HepG2 (cell line): Measurements from ENCODE around the gene C20orf96. TPM values are rescaled to one million over a fixed set of nuclear protein-coding genes. Genes with fewer than 3 reads are reported as not detected.

Source experiments
- BATF2 ChIP-seq: sonication (generic); formaldehyde crosslinking; IDR thresholded peaks from 2 replicates; pipeline ENCODE4 v1.8.0; 2022; ENCODE audit warnings: mild to moderate bottlenecking, missing genetic modification reagents, moderate library complexity
- CC2D1A ChIP-seq: sonication (generic); formaldehyde crosslinking; IDR thresholded peaks from 2 replicates; pipeline ENCODE4 v1.8.1; 2023; ENCODE audit warnings: mild to moderate bottlenecking, missing genetic modification reagents
- CERS6 ChIP-seq: sonication (generic); formaldehyde crosslinking; IDR thresholded peaks from 2 replicates; pipeline ENCODE4 v1.5.0; 2020; ENCODE audit warnings: missing genetic modification reagents
- CSRNP1 ChIP-seq: sonication (generic); formaldehyde crosslinking; IDR thresholded peaks from 2 replicates; pipeline ENCODE4 v1.8.1; 2023; ENCODE audit warnings: mild to moderate bottlenecking, missing genetic modification reagents
- FIP1L1 ChIP-seq: fragments of 200-400 bp; formaldehyde crosslinking; IDR thresholded peaks from 2 replicates; pipeline ENCODE4 v1.6.1; 2018; ENCODE audit warnings: low read depth, mild to moderate bottlenecking, low read length, moderate library complexity, borderline replicate concordance; ENCODE audit not compliant: insufficient read depth
- HIC2 ChIP-seq: sonication (generic); formaldehyde crosslinking; IDR thresholded peaks from 2 replicates; pipeline ENCODE4 v1.9.0; 2022; ENCODE audit warnings: low read depth, missing genetic modification reagents
- HNRNPL ChIP-seq: fragments of 200-400 bp; formaldehyde crosslinking; IDR thresholded peaks from 2 replicates; pipeline ENCODE4 v1.6.1; 2017; ENCODE audit warnings: mild to moderate bottlenecking, low read depth, low read length
- HOXA7 ChIP-seq: sonication (generic); formaldehyde crosslinking; IDR thresholded peaks from 2 replicates; pipeline ENCODE4 v1.8.1; 2022; ENCODE audit warnings: mild to moderate bottlenecking, missing genetic modification reagents, moderate library complexity
- LBX2 ChIP-seq: sonication (generic); formaldehyde crosslinking; IDR thresholded peaks from 2 replicates; pipeline ENCODE4 v1.5.0; 2020; ENCODE audit warnings: missing genetic modification reagents, mild to moderate bottlenecking, borderline replicate concordance
- MTERF4 ChIP-seq: sonication (generic); formaldehyde crosslinking; IDR thresholded peaks from 2 replicates; pipeline ENCODE4 v1.8.0; 2023; ENCODE audit warnings: mild to moderate bottlenecking, missing genetic modification reagents
- PRPF4 ChIP-seq: fragments of 200-400 bp; formaldehyde crosslinking; IDR thresholded peaks from 2 replicates; pipeline ENCODE4 v1.6.1; 2016; ENCODE audit warnings: low read length, low read depth; ENCODE audit not compliant: poor library complexity, severe bottlenecking
- THAP8 ChIP-seq: sonication (generic); formaldehyde crosslinking; IDR thresholded peaks from 2 replicates; pipeline ENCODE4 v1.5.1; 2020; ENCODE audit warnings: missing genetic modification reagents, mild to moderate bottlenecking, borderline replicate concordance
- ZFY ChIP-seq: sonication (generic); formaldehyde crosslinking; IDR thresholded peaks from 2 replicates; pipeline ENCODE4 v1.4.0; 2020; ENCODE audit warnings: missing genetic modification reagents
- ZNF333 ChIP-seq: sonication (generic); formaldehyde crosslinking; IDR thresholded peaks from 2 replicates; pipeline ENCODE4 v1.4.0; 2020; ENCODE audit warnings: mild to moderate bottlenecking, missing genetic modification reagents, borderline replicate concordance
- ZNF451 ChIP-seq: sonication (generic); formaldehyde crosslinking; IDR thresholded peaks from 2 replicates; pipeline ENCODE4 v1.5.0; 2020; ENCODE audit warnings: mild to moderate bottlenecking, missing genetic modification reagents
- ZNF552 ChIP-seq: sonication (generic); formaldehyde crosslinking; IDR thresholded peaks from 2 replicates; pipeline ENCODE4 v1.9.0; 2022; ENCODE audit warnings: missing genetic modification reagents, mild to moderate bottlenecking, borderline replicate concordance
- polyA plus RNA-seq, 8 experiments: library from polyadenylated mRNA; depleted of rRNA in 3 of 8; stranded (reverse) in 7 of 8; unstranded in 1 of 8; fragments of >200 nt; fragmentation: Illumina TruSeq in 4 of 8; extraction: Trizol in 4 of 8; gene quantifications; 2 replicates each; pipeline versions ENCODE4 v1.2.1 to v1.2.3, GENCODE V29; 2011 to 2016; ENCODE audit warnings: low read depth in 4 of 8, missing spikeins in 1 of 8, mixed read lengths in 1 of 8; ENCODE audit not compliant: insufficient read depth in 1 of 8
- total RNA-seq, 5 experiments: library from RNA; depleted of rRNA; stranded (reverse); fragments of >200 nt; fragmentation: Illumina TruSeq; extraction: Trizol; gene quantifications; 2 replicates each; pipeline ENCODE4 v1.2.3, GENCODE V29; 2016; ENCODE audit warnings: low read depth in 1 of 5

C20orf96 gene
- total and polyA plus RNA-seq, 2 of the 13 experiments (the other 11 are each of a cell fraction or from before 2014, with no cell fraction given) = 3.8 to 20.6 TPM

GRCh38 chr20:328027-328974 is 37.8 kb upstream of the C20orf96 start (continued):
- TF ChIP-seq HIC2 (CRISPR knock-in tag) = no peak
- TF ChIP-seq ZFY (CRISPR knock-in tag) = peak; percentile 49
- no peak for TF ChIP-seq HOXA7 (CRISPR knock-in tag)
- no peak for TF ChIP-seq FIP1L1
- TF ChIP-seq BATF2 = no peak
- TF ChIP-seq ZNF333 (CRISPR knock-in tag) = no peak; the same call in 1 of the 2 replicates
- 0 out of 2 replicates have a peak, but pooled peaks have one; percentile 31 for TF ChIP-seq LBX2 (CRISPR knock-in tag)
- TF ChIP-seq HNRNPL = 0 out of 2 replicates have a peak, but pooled peaks have one; percentile 49
- no peak for TF ChIP-seq THAP8 (CRISPR knock-in tag)
- peak; percentile 57; the same call in 1 of the 2 replicates for TF ChIP-seq ZNF552 (CRISPR knock-in tag)
- no peak for TF ChIP-seq CSRNP1 (CRISPR knock-in tag)
- TF ChIP-seq ZNF451 (CRISPR knock-in tag) = no peak
- no peak for TF ChIP-seq MTERF4 (CRISPR knock-in tag)
- 0 out of 2 replicates have a peak, but pooled peaks have one; percentile 15 for TF ChIP-seq CERS6
- TF ChIP-seq PRPF4 = peak; percentile 14
- TF ChIP-seq CC2D1A = no peak
